Mucosa of stomach (tissue), 1 donor: Measurements from ENCODE around the gene JADE2.

ENCODE experiments used
- H3K27me3 ChIP-seq: one replicate; pipeline ENCODE4 v1.7.0; 2013; ENCODE audit warnings: mild to moderate bottlenecking, low read length; ENCODE audit not compliant: control insufficient read depth, insufficient read depth
- H3K36me3 ChIP-seq: one replicate; pipeline ENCODE4 v1.7.0; 2013; ENCODE audit warnings: low read length; ENCODE audit not compliant: control insufficient read depth, insufficient read depth
- H3K4me1 ChIP-seq: one replicate; pipeline ENCODE4 v1.7.0; 2013; ENCODE audit warnings: mild to moderate bottlenecking, low read length; ENCODE audit not compliant: control insufficient read depth, insufficient read depth
- H3K4me3 ChIP-seq: one replicate; pipeline ENCODE4 v1.7.0; 2013; ENCODE audit warnings: low read length
- H3K9ac ChIP-seq: one replicate; pipeline ENCODE4 v1.7.0; 2013; ENCODE audit warnings: mild to moderate bottlenecking, low read length, moderate library complexity
- H3K9me3 ChIP-seq: one replicate; pipeline ENCODE4 v1.7.0; 2013; ENCODE audit warnings: mild to moderate bottlenecking, low read length, moderate library complexity; ENCODE audit not compliant: control insufficient read depth
- donor health status: Pancreatic carcinoma.

The JADE2 gene

GRCh38 chr5:134539732-134540131, 14.3 kb downstream of the JADE2 start:
- Histone ChIP-seq H3K4me1 (no peaks in the 10 kb centered on the region), H3K4me3 (no peak overlapping the region), H3K36me3 (peaks cover 18% of the 10 kb centered on the region), H3K27me3 (no peaks in the 10 kb centered on the region), H3K9ac (no peak overlapping the region), H3K9me3 (no peaks in the 10 kb centered on the region)

GRCh38 chr5:134540747-134541733, 15.6 kb downstream of the JADE2 start:
- H3K27me3 ChIP-seq, result no peaks in the 10 kb centered on the region
- no peaks in the 10 kb centered on the region for H3K4me1 ChIP-seq
- no peak overlapping the region for H3K9ac ChIP-seq
- H3K36me3 ChIP-seq, result peaks cover 18% of the 10 kb centered on the region
- H3K4me3 ChIP-seq, result no peak overlapping the region
- no peaks in the 10 kb centered on the region for H3K9me3 ChIP-seq

GRCh38 chr5:134541736-134542376, 16.4 kb downstream of the JADE2 start:
- Histone ChIP-seq H3K9ac (no peak overlapping the region), H3K36me3 (peaks cover 18% of the 10 kb centered on the region), H3K4me1 (peaks cover 2% of the 10 kb centered on the region), H3K9me3 (no peaks in the 10 kb centered on the region), H3K27me3 (no peaks in the 10 kb centered on the region), H3K4me3 (no peak overlapping the region)

- Histone ChIP-seq H3K36me3 (peaks cover 15% of the 10 kb centered on the region), H3K4me1 (peaks cover 24% of the 10 kb centered on the region), H3K9me3 (no peaks in the 10 kb centered on the region), H3K4me3 (no peak overlapping the region), H3K9ac (no peak overlapping the region), H3K27me3 (no peaks in the 10 kb centered on the region)
These were observed 18.5 kb downstream of the JADE2 start for GRCh38 chr5:134543820-134544614.

GRCh38 chr5:134545070-134545868, 19.8 kb downstream of the JADE2 start:
- no peaks in the 10 kb centered on the region for H3K9me3 ChIP-seq
- H3K4me3 ChIP-seq, result no peak overlapping the region
- H3K4me1 ChIP-seq, result peaks cover 24% of the 10 kb centered on the region
- H3K9ac ChIP-seq, result no peak overlapping the region
- H3K36me3 ChIP-seq, result peaks cover 15% of the 10 kb centered on the region
- H3K27me3 ChIP-seq, result no peaks in the 10 kb centered on the region

GRCh38 chr5:134547066-134547465, 21.6 kb downstream of the JADE2 start:
- Histone ChIP-seq H3K36me3 (peaks cover 5% of the 10 kb centered on the region), H3K27me3 (no peaks in the 10 kb centered on the region), H3K9ac (no peak overlapping the region), H3K4me1 (peaks cover 31% of the 10 kb centered on the region), H3K4me3 (no peak overlapping the region), H3K9me3 (no peaks in the 10 kb centered on the region)

- H3K4me1 ChIP-seq, result peaks cover 36% of the 10 kb centered on the region
- H3K27me3 ChIP-seq, result no peaks in the 10 kb centered on the region
- no peaks in the 10 kb centered on the region for H3K9me3 ChIP-seq
- peaks cover 5% of the 10 kb centered on the region for H3K36me3 ChIP-seq
- H3K9ac ChIP-seq, result no peak overlapping the region
- H3K4me3 ChIP-seq, result no peak overlapping the region
These were observed 22.1 kb downstream of the JADE2 start for GRCh38 chr5:134547579-134547978.

GRCh38 chr5:134547999-134548658, 22.7 kb downstream of the JADE2 start:
- Histone ChIP-seq H3K27me3 (no peaks in the 10 kb centered on the region), H3K4me1 (peaks cover 41% of the 10 kb centered on the region), H3K9me3 (no peaks in the 10 kb centered on the region), H3K4me3 (no peak overlapping the region), H3K9ac (no peak overlapping the region), H3K36me3 (peaks cover 5% of the 10 kb centered on the region)

- Histone ChIP-seq H3K9ac (no peak overlapping the region), H3K27me3 (no peaks in the 10 kb centered on the region), H3K4me3 (no peak overlapping the region), H3K9me3 (no peaks in the 10 kb centered on the region), H3K36me3 (peaks cover 5% of the 10 kb centered on the region), H3K4me1 (peaks cover 53% of the 10 kb centered on the region)
These were observed 24.2 kb downstream of the JADE2 start for GRCh38 chr5:134549714-134550113.

GRCh38 chr5:134550271-134551214, 25.1 kb downstream of the JADE2 start:
- H3K4me1 ChIP-seq, result peaks cover 61% of the 10 kb centered on the region

More at GRCh38 chr5:134550271-134551214, 25.1 kb downstream of the JADE2 start:
- Histone ChIP-seq H3K9ac (no peak overlapping the region), H3K9me3 (no peaks in the 10 kb centered on the region), H3K4me3 (no peak overlapping the region), H3K36me3 (peaks cover 5% of the 10 kb centered on the region), H3K27me3 (no peaks in the 10 kb centered on the region)
